ENCODE results near the gene C1orf56.
A peak's percentile ranks its signal among the peaks of the same experiment; 100 is the strongest.

Gene C1orf56, protein sequence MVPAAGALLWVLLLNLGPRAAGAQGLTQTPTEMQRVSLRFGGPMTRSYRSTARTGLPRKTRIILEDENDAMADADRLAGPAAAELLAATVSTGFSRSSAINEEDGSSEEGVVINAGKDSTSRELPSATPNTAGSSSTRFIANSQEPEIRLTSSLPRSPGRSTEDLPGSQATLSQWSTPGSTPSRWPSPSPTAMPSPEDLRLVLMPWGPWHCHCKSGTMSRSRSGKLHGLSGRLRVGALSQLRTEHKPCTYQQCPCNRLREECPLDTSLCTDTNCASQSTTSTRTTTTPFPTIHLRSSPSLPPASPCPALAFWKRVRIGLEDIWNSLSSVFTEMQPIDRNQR

DNA sequence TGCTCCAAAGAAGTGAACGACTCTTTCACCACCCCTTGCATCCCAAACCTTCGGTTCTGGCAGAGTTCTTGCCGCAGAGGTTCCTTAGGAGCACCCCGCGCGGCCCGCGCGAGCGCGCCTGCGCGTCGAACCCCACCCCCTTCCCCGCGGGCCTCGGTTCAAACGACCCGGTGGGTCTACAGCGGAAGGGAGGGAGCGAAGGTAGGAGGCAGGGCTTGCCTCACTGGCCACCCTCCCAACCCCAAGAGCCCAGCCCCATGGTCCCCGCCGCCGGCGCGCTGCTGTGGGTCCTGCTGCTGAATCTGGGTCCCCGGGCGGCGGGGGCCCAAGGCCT lies at the start of gene C1orf56:
Gene C1orf56, plus strand, starts transcription at position 161 of the 334 bp plus-strand sequence. Its CDS starts 97 bp downstream, at position 258.
- DNase-seq (ENCODE audit: low read depth) = peak; percentile 69

DNA sequence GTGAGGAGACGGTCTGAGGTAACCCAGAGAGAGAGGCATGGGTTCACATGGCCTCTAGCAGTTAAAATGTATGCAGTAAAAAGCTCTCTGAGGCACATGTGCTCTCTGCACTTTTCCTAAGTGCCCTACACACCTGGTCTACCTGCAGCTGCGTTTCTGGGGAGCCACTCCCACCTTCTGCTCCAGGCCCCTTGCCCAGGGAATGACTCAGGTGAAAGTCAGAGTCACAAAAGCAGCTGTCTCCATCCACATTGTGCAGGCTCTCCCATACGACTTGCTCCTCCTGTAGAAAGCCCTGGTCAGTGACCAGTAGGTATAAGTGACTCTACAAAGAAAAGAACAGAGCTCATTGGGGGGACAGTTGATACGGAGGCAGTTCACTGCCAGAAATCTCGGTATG lies 49.6 kb upstream of the C1orf56 start:
- DNase-seq (ENCODE audit: low read depth) = no peak

DNA sequence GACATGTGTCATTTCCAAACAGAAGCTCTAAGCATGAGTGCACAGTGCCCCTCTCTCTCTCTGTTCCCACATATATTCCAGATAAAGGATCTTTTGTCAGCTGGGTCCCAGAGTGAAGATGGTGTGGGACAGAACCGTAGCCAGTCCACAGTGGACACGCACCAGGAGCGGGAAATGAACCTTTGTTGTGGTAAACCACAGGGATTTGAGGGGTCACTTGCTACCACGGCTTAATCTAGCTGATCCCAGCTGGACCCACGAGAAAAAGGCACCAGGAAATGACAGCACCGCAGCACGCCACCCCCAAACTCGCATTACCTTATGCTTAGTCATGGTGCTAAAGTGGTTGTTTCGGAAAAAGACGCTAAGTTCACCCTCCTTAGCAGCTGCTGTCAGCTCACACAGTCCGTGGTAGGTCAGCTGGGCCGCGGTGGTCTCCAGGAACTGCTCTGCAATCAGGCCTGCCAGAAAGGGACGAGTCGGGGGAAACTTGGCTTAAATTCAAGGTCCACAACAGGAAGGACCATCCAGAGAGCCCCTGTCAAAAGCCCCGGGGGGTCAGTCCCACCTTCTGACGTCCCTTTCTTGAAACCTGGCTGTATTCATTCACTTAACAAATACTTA lies 48.4 kb upstream of the C1orf56 start:
- no peak for DNase-seq (ENCODE audit: low read depth)

DNA sequence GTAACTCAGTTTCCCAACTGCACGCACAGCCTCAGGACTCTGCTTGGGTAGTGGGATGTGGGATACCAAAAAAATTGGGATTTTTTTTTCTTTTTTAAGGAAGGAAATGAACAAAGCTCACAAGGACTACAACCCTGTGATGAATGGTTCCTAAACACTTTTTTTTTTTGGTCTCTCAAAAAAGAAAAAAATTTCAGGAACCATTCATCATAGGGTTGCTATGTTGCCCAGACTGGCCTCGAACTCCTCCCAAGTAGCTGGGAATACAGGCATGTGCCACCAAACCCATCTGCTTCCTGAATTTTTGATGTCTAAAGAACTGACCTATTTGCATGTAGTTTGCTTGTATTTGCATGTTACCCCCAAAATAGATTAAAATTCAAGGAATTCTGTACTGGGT lies 47.6 kb upstream of the C1orf56 start:
- no peak for DNase-seq (ENCODE audit: low read depth)

DNA sequence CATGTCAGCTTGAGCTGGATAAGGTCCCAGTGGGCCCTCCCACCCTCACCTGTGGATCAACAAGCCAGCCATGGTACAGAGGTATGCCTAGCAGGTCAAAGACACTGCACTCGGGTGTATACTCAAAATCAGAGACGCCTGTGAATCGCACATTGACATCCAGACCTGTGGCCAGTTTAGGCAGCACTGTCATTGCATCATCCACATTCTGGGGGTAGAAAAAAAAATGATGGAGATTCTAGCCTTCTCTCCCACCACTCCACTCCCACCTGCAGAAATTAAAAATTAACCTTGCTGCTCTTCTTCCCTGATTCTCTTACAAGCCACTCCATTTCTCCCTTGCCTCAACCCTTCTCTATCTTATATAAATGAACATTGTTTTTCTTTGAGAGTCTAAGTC lies 47.1 kb upstream of the C1orf56 start:
- DNase-seq (ENCODE audit: low read depth) = no peak

DNA sequence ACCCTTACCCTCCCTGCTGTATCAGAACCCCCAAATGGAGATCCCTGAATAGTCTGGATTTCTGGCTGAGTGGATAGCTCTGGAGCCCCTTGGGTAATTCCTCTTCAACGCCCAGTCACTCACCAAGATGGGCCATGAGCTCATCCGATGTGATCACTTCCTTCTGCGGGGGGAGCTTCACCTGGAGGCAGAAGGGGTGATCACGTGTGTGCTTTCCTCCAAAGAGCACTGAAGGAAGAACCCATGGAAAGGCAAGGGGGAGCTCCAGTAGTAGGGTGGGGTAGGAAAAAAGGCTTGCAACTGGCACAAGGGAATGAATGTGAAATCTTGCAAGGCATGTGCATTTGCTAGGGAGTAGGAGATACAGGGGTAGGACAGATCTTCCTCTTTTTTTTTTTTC lies 45.9 kb upstream of the C1orf56 start:
- no peak for DNase-seq (ENCODE audit: low read depth)

DNA sequence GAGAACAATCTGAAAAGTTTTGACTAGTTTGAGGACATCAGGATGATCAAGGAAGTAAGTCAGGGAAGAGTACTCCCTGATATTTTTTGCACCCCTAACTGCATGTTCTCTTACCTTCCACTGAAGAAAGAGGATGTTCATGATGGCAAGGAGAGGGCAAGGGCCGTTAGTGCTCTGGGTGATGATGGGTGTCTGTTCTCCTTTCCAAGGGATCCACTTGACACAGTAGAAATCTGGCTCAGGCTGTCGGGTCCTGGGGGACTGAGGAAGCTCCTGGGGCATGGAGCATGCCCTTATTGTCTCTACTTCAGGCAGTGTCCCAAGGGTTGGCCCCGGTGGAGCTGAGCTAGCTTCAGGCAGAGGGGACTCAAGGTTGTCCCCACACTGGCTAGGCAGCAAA lies 45.5 kb upstream of the C1orf56 start:
- no peak for DNase-seq (ENCODE audit: low read depth)

DNA sequence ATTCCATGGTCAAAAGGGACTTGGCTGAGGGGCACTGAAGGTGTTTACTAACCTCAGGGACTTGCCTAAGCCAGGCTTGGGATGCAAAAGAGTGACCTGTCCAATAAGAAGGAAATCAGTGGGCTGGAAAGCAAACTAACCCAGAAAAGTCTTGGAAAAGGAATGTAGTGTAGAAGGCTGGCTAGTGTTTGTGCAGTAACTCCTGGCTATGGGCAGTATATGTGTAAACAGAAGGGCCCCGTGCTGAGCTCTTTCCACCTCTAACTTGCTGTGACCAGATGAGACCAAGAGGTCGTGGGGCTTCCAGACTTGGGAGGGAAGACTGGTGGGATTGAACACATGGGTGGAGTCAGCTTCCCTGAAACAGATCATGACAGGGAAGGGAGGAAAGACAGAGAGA lies 44.9 kb upstream of the C1orf56 start:
- DNase-seq (ENCODE audit: low read depth) = no peak

DNA sequence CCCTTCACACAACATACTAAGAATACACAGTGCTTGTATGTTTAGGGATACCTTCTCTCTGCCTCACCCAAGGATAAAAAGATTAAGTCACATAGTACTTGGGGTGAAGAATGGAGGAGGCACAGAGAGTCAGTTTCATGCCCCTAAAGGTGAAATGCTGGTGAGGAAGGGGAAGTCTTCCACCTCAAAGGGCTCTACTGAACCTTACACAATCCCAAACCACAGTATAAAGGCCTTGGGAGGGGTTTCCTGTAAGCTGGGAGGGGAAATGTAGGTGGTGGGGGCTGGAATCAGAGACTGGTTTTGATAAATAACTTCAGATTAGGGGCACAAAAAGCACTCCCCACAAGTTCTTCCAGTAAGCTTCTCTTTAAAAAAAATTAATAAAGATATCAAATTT lies 44.4 kb upstream of the C1orf56 start:
- no peak for DNase-seq (ENCODE audit: low read depth)

DNA sequence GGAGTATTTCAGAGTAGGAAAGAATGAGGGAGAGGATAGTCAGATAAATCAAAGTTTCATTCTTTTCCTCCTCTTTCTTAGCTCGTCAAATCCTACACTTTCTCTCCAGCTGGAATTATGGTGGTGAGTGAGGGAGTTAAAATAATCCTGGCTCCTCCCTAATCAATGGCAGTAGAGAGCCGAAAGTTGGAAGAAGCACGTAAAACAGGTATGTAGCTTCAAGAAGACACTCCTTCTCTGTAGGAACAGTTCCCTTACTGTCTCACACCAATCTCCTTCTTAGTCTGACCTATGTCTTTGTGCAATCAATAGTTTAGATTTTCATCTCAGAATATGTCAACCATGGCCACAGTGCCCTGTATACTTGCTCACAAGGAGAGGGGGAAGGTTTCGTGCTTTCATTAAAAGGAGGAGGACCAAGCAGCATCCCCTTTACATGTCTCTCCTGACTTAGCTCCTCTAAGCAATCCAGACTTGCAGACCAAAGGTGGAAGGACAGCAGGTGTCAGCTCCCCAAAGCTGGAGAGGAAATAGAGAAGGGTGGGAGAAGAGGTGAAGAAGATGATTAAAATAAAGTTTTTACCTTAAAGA lies 41.7 kb upstream of the C1orf56 start:
- DNase-seq (ENCODE audit: low read depth) = no peak

DNA sequence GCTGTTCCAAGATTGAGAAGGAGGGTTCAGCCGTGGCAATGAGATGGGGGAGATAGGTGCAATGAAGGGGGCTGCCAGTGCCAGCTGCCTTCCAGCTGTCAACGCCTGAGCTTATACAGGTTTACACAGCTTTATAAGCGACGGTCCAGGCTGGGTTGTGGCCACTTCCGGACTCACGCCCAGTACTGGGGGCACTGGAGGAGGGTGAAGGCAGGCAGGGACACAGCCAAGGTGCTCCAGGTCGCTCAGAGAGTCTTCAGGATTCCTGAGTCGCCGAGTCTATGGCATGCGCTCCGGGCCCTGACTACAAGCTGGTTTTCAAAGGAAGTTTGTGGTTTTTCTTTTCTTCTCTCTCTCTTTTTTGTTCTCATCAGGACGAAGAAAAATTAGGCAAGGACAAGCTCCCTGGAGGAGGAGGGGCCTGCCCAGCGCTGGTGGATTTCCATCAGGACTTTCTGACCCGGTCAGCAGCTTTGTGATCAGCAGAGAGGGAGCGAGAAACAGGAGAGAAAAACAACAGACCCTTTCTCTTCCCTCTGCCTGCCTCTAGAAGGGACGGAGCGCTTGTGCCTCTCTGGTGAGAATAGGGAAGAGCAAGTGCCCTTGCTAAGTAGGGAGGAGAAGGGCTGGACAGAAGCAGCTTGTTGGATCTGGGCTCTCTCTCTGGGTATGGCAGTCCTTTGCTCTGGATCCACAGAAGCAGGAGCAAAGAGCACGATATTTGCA lies 41.1 kb upstream of the C1orf56 start, which contains the start of gene MINDY1:
Gene MINDY1, minus strand, starts transcription at position 576 of the 726 bp plus-strand sequence. CDS start 4,285 bp downstream, outside the sequence.
- peak; percentile 87 for DNase-seq (ENCODE audit: low read depth)

DNA sequence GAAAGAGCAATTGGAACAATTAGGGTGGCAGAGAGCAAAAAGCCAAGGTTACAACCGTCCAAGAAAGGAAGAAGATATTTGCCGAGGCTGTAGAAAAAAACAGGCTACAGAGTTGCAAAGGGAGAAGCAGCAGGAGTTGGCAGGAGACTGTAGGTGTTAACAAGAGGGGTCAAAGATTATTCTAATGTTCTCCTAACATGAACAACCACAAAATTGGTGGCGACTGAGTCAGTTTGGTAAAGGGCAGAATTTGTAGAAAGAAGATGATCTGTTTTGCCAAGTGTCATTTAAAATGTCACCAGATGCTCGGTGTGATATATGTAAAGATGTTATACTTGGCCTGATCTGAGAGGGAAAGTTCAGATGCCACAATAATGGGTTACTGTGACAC lies 39.7 kb upstream of the C1orf56 start:
- no peak for DNase-seq (ENCODE audit: low read depth)

DNA sequence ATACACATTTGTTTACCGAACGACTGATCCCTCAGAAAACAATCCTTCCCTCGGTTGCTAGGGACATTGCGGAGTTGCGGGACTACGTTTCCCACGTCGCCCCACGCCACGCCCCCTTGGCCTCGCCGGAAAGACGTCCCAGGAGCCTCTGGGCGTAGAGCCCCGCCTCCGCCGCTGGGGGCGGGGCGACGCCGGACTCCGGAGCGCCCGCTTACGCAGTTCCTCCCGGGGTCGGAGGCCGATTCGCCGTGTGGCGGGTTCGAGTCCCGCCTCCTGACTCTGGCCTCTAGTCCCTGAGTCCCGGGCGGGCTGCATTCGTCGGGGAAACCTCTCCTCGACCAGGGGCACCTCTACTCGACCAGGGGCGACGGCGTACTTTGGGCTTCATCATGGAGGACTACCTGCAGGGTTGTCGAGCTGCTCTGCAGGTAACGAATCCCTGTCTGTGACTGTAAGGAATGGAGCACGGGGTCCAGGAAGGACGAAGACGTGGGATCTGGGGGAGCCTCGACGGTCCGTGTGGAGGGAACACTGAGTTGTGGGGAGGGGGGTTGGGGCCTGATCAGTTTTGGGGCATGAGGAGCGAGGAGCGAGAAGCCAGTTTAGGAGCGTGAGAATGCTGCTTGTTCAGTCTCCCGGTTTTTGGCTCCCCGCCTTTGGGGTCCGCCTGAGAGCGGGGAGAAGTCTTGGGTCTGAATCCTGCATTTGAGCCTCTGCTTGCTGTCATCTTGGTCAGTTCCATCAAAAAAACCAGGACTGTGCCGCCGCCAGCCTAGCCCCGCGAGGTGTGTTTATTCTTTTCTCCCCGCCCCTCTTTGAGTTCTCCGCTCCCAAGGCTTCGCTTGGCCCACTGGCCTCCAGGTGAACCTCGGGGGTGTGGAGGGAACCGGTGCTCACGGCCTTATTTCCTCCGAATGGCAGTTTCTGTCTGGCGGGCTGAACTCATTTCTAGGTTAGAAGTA lies 39.0 kb upstream of the C1orf56 start, which contains the start of gene PRUNE1:
Gene PRUNE1, plus strand, starts transcription at position 206 of the 962 bp plus-strand sequence. Its CDS starts 184 bp downstream, at position 390.
- peak; percentile 97 for DNase-seq (ENCODE audit: low read depth)

DNA sequence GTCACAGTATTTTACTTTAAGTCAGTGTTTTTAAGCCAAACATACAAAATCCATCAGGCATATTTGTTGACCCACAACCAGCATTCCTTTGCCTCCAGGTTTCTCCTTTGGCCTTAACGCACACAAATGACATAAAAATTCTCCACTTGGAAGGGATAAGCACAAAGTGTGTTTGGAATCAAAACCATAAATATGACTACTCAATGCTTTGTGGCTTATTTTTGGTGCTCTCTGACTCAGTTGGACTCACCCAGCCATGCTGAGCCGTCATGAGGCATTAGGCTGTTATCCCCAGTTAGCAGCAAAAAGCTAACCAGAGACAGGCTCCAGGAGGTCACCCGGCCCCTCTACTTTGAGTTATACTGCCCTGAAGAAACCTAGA lies 38.4 kb upstream of the C1orf56 start:
- no peak for DNase-seq (ENCODE audit: low read depth)

DNA sequence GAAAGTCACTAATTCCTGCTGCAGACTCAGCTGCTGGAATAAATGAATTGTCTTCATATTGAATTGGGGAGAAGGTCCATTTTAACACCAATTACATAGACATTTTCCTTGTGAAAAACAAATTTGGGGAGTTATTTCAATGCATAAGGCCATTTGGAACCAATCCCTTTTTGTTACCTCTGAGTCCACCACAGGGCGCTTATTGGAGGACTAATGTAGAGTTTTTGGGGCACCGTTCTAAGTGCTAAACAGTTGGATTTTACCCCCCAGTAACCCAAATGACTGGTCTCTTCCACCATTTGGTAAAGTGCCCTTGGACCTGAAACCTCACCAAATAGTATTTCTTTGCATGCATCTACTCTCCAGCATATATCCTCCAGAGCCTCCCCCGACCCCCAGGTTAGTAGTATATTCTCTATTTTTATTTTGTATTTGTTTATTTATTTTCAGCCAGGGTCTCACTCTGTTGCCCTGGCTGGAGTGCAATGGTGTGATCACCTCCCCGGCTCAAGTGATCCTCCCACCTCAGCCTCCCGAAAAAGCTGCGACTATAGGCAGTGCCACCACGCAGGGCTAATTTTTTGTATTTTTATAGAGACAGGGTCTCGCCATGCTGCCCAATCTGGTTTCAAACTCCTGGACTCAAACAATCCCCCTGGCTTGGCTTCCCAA lies 37.7 kb upstream of the C1orf56 start:
- DNase-seq (ENCODE audit: low read depth) = no peak

DNA sequence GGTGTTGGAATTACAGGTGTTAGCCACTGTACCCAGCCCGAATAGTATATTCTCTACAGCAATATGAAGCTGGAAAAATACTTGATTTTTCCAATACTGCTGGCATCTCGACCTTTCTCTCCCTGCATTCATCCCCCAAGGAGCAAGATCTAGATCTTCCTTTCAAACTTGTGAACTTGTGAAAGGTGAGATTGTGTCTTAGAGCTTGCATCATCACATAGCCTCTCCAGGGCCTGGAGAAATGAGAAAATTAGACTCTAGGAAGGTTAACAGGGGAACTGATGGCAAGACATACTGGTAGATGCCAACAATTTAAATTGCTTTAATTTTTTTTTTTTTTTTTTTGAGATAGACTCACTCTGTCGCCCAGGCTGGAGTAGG lies 37.2 kb upstream of the C1orf56 start:
- no peak for DNase-seq (ENCODE audit: low read depth)

DNA sequence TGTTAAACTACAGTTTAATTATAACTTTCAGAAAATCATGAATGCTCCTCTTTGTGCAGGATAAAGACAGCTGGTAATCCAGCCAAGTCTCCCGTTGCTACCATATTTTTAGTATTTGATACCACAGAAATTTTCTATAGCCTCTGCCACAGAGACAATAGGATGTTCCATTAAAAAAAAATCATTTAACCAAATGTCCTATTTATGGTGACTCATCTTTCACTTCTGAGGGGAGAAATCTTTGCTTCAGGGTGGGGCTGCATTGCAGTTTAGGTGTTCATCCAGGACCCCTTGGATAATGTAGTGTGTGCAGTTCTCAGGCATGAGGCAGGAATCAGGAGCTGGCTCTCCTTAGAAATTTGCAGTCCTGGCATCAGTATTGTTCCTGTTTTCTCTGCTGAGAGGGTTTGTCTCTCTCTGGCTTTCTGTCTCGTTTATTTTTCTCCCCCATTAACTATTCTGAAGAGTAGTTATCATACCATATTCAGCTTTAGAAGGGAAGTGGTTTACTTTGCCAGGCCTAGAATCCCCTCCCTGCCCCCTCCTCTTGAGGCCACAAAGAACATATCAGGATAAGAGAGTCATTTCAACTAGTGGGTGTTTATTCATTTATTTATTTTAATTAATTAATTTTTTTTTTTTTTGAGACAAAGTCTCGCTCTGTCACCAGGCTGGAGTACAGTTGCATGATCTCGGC lies 36.2 kb upstream of the C1orf56 start:
- DNase-seq (ENCODE audit: low read depth) = no peak

DNA sequence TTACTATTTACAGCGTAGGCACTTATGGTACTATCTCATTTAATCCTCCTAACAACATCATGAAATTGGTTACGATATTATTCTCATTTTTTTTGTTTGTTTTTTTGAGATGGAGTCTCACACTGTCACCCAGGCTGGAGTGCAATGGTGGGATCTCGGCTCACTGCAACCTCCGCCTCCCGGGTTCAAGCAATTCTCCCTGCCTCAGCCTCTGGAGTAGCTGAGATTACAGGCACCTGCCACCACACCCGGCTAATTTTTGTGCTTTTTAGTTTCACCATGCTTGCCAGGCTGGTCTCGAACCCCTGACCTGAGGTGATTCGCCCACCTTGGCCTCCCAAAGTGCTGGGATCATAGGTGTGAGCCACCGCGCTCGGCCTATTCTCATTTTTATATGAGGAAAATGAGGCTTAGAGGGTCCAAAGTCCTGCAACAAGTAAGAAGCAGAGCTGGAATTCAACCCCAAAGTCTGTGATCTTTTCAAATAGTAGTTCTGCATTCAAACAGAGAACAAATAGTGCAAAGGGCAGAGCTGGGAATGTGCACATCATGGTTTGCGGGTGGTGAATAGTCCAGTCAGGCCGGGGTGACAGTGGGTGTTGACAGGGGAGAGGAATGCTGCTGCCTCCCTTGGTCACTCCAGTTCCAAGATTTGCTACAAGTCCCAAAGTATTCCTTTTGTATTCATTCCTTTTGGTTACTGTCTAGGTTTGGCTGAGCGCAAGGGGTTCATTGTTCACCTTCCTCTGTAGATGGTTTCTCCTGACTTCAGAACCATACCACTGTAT lies 34.7 kb upstream of the C1orf56 start:
- no peak for DNase-seq (ENCODE audit: low read depth)

DNA sequence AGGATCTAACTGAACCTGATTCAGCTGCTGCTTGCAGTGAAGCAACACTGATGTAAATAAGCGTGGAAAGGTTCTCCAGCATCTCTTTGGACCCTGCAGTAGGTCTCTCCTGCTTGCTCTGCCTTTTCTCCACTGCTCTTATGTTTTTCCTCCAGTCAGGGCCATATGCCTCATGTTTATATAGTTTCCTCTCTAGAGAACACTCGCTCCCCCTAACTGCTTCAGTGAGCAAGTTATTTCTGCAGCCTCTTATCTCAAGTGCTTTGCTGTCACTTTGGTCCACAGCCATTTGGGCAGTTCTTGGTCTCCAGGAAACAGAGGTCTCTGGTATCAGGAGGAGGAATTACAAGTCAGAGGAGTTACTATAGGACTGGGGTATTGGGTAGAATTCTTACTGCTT lies 34.0 kb upstream of the C1orf56 start:
- DNase-seq (ENCODE audit: low read depth) = no peak
